NCI-H2107 treated with DMSO at 0.1 percent for 48 hours (cell line): ENCODE results near the gene PIGV.

ENCODE experiments used
- DNase-seq: peaks from one replicate; lab custom pipeline; 2025; ENCODE audit not compliant: unreplicated experiment; lab: John Stamatoyannopoulos, UW

Gene PIGV

GRCh38 chr1:26772687-26773086, 15.1 kb upstream of the PIGV start:
- DNase-seq, result no peak

DNA sequence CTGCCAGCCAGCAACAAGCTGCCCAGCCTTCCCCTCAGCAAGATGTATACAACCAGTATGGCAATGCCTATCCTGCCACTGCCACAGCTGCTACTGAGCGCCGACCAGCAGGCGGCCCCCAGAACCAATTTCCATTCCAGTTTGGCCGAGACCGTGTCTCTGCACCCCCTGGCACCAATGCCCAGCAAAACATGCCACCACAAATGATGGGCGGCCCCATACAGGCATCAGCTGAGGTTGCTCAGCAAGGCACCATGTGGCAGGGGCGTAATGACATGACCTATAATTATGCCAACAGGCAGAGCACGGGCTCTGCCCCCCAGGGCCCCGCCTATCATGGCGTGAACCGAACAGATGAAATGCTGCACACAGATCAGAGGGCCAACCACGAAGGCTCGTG, 13.3 kb upstream of the PIGV start:
- DNase-seq, result no peak

DNA sequence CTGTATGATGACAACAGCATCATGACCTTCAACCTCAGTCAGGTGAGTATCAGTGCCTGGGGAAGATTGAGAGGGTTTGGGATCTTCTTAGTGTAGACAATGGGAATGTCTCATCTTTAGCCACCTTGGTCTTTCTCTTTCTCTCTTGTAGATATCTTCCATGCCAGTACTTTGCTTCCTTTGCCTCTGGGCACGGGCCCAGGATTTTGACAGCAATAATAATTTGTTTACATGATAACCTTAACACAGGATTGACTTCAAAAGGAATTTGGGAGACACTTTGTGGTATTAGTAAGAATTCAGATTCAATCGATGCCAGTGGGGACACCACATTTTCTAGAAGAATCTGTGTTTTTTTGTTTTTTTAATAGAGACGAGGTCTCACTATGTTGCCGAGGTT, 12.1 kb upstream of the PIGV start:
- DNase-seq, result no peak

GRCh38 chr1:26779098-26779668, 8.6 kb upstream of the PIGV start:
- DNase-seq, result no peak

DNA sequence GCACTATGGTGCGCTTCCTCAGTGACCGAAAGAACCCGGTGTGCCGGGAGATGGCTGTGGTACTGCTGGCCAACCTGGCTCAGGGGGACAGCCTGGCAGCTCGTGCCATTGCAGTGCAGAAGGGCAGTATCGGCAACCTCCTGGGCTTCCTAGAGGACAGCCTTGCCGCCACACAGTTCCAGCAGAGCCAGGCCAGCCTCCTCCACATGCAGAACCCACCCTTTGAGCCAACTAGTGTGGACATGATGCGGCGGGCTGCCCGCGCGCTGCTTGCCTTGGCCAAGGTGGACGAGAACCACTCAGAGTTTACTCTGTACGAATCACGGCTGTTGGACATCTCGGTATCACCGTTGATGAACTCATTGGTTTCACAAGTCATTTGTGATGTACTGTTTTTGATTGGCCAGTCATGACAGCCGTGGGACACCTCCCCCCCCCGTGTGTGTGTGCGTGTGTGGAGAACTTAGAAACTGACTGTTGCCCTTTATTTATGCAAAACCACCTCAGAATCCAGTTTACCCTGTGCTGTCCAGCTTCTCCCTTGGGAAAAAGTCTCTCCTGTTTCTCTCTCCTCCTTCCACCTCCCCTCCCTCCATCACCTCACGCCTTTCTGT, 7.3 kb upstream of the PIGV start:
- no peak for DNase-seq

GRCh38 chr1:26781206-26781825, 6.4 kb upstream of the PIGV start:
- no peak for DNase-seq

DNA sequence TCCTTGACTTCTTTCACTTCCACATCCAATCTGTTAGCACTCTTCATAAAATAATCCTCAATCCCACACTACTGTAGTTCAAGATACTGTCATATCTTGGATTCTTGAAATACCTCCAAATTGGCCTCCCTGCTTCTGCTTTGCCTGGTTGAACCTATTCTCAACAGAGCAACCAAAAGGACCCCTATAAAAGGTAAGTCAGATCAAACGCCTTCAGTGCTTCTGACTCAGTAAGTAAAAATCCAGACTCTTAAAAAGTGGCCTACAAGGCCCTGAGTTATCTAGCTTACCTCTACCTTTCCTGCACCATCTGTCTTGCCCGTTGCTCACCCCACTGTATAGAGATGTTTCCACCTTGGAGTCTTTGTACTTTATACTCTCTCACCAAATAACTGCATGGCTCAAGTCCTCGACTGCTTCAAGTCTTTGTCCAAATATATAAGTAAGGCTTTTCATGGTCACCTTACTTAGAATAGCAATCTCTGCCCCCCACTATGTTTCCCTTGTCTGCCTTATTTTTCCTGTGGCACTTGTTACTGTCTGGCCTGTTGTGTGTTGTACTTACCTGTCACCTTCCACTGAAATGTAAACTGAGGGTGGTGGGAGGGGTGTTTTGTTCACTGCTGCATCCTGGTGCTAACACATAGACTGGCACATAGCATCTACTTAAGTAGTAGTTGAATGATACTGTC, 5.1 kb upstream of the PIGV start:
- no peak for DNase-seq

- no peak for DNase-seq
Observed at GRCh38 chr1:26783646-26784022, 4.1 kb upstream of the PIGV start.

DNA sequence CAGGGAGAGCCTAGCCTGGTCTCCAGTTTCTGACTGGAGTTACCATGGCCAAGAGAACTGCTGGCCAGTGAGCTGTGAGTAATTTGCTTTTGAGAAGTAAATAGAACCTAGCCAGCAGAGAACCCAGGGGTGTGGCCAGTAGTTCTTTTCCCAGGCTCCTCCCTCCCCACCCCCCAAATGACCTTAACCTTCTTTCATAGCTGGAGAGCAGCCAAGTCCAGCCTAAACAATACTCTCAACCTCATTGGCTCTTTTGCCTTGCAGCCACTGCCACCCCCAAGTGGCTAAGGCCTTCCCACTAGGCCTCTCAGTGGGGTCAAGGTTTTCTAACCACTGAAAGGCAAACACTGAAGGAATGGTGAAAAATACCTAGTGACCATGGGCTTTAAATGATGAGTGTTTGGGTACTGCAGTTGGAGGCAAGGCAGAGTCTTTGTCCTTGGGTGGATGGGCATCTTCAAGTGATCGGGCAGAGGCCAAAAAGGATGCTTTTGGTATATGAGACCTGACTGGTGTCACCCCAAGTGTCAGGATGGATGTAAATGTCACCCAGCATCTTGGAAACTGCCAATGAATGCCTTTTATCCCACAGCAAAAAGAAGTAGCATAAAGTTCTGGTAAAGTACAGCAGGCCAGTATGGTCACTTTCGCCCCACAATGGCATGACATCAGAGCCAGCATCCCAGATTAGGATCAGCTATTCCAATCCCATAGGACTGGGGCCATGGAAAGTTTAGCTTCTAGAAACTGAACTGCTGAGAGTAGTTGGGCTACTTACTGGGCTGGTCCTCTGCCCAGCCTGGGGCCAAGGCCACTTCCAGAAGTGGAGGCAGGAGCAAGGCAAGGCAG, 3.5 kb upstream of the PIGV start:
- DNase-seq, result peak; percentile 37

DNA sequence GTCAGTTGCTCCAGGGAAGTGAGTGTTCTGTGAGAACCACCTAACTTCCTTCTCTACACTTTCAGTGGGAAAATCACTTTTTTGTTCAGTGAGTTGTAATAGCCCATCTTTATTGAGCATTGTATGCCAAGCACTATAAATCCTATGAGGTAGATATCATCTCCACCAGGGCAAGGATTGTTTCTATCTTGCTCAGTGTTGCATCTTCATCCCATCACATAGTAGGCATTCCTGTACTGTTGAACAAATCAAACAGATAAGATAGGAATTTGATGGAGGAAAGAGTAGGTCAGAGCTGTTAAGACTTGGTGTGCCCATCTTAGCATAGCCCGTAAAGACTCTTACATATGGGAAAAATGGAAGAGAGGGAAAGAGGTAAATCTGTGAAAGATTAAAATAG, 2.9 kb upstream of the PIGV start:
- no peak for DNase-seq

- DNase-seq, result no peak
Observed at GRCh38 chr1:26785611-26786436, 1.9 kb upstream of the PIGV start.

GRCh38 chr1:26786437-26787380, 1.0 kb upstream of the PIGV start:
- peak; percentile 36 for DNase-seq

GRCh38 chr1:26787381-26787705, 407 bp upstream of the PIGV start:
- peak; percentile 69 for DNase-seq

DNA sequence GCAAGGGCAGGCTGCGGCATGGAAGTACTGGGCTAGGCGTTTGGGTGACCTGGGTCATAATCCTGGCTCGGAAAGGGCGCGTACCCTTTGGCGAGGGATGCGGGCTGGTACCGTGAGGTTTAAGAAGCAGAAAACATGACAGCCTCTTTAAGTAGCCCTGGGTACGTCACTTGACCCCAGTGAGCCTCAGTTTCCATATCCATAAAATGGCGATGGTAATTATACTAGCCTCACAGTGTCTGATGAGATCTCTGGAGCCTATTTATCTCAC, 700 bp downstream of the PIGV start:
- no peak for DNase-seq

- peak; percentile 82 for DNase-seq
Observed at GRCh38 chr1:26788836-26789611, 1.3 kb downstream of the PIGV start.

- no peak for DNase-seq
Observed at GRCh38 chr1:26789612-26789865, 1.8 kb downstream of the PIGV start.

DNA sequence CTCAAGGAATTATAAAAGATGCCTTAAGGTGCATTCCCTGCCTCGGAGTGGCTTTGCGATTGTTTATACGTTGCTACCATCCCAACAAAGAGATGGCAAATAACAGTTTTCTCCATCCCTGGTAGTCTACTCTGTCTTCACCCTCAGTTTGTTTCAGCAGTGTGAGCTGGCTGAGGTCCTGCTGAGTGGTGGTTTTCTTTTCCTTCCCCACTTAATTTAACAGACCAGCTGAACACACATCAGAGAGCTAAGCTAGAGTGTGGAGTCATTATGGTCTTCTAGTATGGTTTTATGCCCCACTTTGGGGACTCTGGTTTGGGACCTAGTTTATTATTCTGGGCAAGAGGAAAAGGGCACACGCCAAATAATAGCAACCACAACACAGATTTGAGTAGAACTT, 2.2 kb downstream of the PIGV start:
- DNase-seq, result peak; percentile 80

GRCh38 chr1:26790551-26790953, 2.8 kb downstream of the PIGV start:
- DNase-seq, result no peak

DNA sequence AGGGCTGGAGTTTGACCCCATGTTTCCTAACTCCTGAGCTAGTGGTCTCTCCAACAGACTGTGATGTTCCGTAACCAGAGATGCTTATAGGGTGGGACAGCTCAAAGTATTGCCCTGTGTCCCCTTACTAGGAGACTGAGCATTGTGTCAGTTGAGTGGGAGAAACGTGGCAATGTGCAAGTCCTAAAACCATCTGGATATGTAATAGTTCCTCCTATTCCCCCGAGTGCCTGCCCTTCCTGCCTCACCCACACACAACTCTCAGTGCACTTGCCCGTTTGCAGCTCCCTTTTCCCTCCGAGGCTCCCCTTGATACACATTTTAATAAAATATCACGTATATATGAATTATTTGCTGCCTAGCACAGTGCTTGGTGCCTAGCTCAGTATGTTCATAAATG, 3.4 kb downstream of the PIGV start:
- no peak for DNase-seq
